ENCODE results near the gene SEC14L1.

Gene SEC14L1

GRCh38 chr17:77128896-77129567 is 11.7 kb upstream of the SEC14L1 start:
- no peaks in the 10 kb centered on the region for H3K36me3 ChIP-seq (replicated peaks)
- H3K27me3 ChIP-seq (replicated peaks) = no peaks in the 10 kb centered on the region
- in situ Hi-C loops (cut with HindIII; ENCODE audit: low pct_ligation_motif_present, low sequenced_read_pairs) = no loop called here
- no peak overlapping the region for H3K4me3 ChIP-seq (ENCODE audit: low read depth, low read length)
- no peak for TF ChIP-seq CTCF (IDR thresholded peaks at IDR 0.05; ENCODE audit: low read depth, low read length, missing control alignments)
- H3K27ac ChIP-seq = peak overlapping the region; percentile 75
- DNase-seq = peak; percentile 71

GRCh38 chr17:77129568-77130301 is 11.0 kb upstream of the SEC14L1 start:
- no peak for DNase-seq
- Histone ChIP-seq H3K27ac (peak overlapping the region; percentile 75), H3K27me3 (replicated peaks) (no peaks in the 10 kb centered on the region), H3K36me3 (replicated peaks) (no peaks in the 10 kb centered on the region), H3K4me3 (ENCODE audit: low read depth, low read length) (no peak overlapping the region)
- in situ Hi-C loops (cut with HindIII; ENCODE audit: low pct_ligation_motif_present, low sequenced_read_pairs) = no loop called here
- no peak for TF ChIP-seq CTCF (IDR thresholded peaks at IDR 0.05; ENCODE audit: low read depth, low read length, missing control alignments)

- in situ Hi-C loops (cut with HindIII; ENCODE audit: low pct_ligation_motif_present, low sequenced_read_pairs) = no loop called here
- no peak overlapping the region for H3K4me3 ChIP-seq (ENCODE audit: low read depth, low read length)
- no peaks in the 10 kb centered on the region for H3K27me3 ChIP-seq (replicated peaks)
- no peak for TF ChIP-seq CTCF (IDR thresholded peaks at IDR 0.05; ENCODE audit: low read depth, low read length, missing control alignments)
- no peaks in the 10 kb centered on the region for H3K36me3 ChIP-seq (replicated peaks)
- no peak for DNase-seq
- no peak overlapping the region for H3K27ac ChIP-seq
These were observed 10.2 kb upstream of the SEC14L1 start for GRCh38 chr17:77130525-77130924.

- H3K4me3 ChIP-seq (ENCODE audit: low read depth, low read length) = no peak overlapping the region
- H3K27ac ChIP-seq = no peak overlapping the region
- TF ChIP-seq CTCF (IDR thresholded peaks at IDR 0.05; ENCODE audit: low read depth, low read length, missing control alignments) = no peak
- in situ Hi-C loops (cut with HindIII; ENCODE audit: low pct_ligation_motif_present, low sequenced_read_pairs) = no loop called here
- no peaks in the 10 kb centered on the region for H3K36me3 ChIP-seq (replicated peaks)
- no peak for DNase-seq
- no peaks in the 10 kb centered on the region for H3K27me3 ChIP-seq (replicated peaks)
These were observed 8.9 kb upstream of the SEC14L1 start for GRCh38 chr17:77131904-77132303.

- no peak for TF ChIP-seq CTCF (IDR thresholded peaks at IDR 0.05; ENCODE audit: low read depth, low read length, missing control alignments)
- peak; percentile 33 for DNase-seq
- H3K4me3 ChIP-seq (ENCODE audit: low read depth, low read length) = no peak overlapping the region
- H3K27ac ChIP-seq = peak overlapping the region; percentile 25
- in situ Hi-C loops (cut with HindIII; ENCODE audit: low pct_ligation_motif_present, low sequenced_read_pairs) = no loop called here
- H3K27me3 ChIP-seq (replicated peaks) = no peaks in the 10 kb centered on the region
- H3K36me3 ChIP-seq (replicated peaks) = no peaks in the 10 kb centered on the region
These were observed 8.2 kb upstream of the SEC14L1 start for GRCh38 chr17:77132411-77133086.

All from brain microvascular endothelial cell (primary cell).